H7 (cell line): Measurements from ENCODE around the gene KLF11. TPM values are rescaled to one million over a fixed set of nuclear protein-coding genes. Genes with fewer than 3 reads are reported as not detected.

Source experiments
- DNase-seq: peaks from one replicate; pipeline ENCODE4 v3.0.0; 2012
- H3K27me3 ChIP-seq: 2 replicates; pipeline ENCODE4 v1.6.0; 2011; ENCODE audit warnings: mild to moderate bottlenecking, low read length; ENCODE audit not compliant: control insufficient read depth, insufficient read depth
- H3K36me3 ChIP-seq: replicated peaks from 2 replicates; pipeline ENCODE4 v1.5.1; 2011; ENCODE audit warnings: low read length; ENCODE audit not compliant: control insufficient read depth, insufficient read depth
- H3K4me3 ChIP-seq: 2 replicates; pipeline ENCODE4 v1.5.1; 2011; ENCODE audit warnings: low read depth, mild to moderate bottlenecking, control low read depth, low read length, moderate library complexity; ENCODE audit not compliant: insufficient read depth
- total RNA-seq: library from RNA; depleted of rRNA; stranded (reverse); fragments of >200 nt; shearing (Covaris generic); gene quantifications from 2 replicates; pipeline ENCODE4 v1.2.3, GENCODE V29; 2014

KLF11 gene
- total RNA-seq, 1 experiment from 2014 or later, result 11.8 TPM

GRCh38 chr2:10038123-10038522 lies 5.2 kb upstream of the KLF11 start:
- Histone ChIP-seq H3K4me3 (no peak overlapping the region), H3K27me3 (peaks cover 4% of the 10 kb centered on the region; the same call in 1 of the 2 replicates), H3K36me3 (no peaks in the 10 kb centered on the region)
- DNase-seq, result no peak

- peaks cover 4% of the 10 kb centered on the region; the same call in 1 of the 2 replicates for H3K27me3 ChIP-seq
- no peak for DNase-seq
Measured at GRCh38 chr2:10038716-10039115, 4.6 kb upstream of the KLF11 start.

GRCh38 chr2:10039658-10040410 lies 3.5 kb upstream of the KLF11 start:
- no peaks in the 10 kb centered on the region for H3K36me3 ChIP-seq
- DNase-seq, result no peak
- H3K4me3 ChIP-seq, result no peak overlapping the region
- peaks cover 4% of the 10 kb centered on the region; the same call in 1 of the 2 replicates for H3K27me3 ChIP-seq

More at GRCh38 chr2:10038716-10039115, 4.6 kb upstream of the KLF11 start:
- no peak overlapping the region for H3K4me3 ChIP-seq
- H3K36me3 ChIP-seq, result no peaks in the 10 kb centered on the region

GRCh38 chr2:10041711-10042110 lies 1.6 kb upstream of the KLF11 start:
- no peak for DNase-seq
- H3K27me3 ChIP-seq, result peaks cover 4% of the 10 kb centered on the region; the same call in 1 of the 2 replicates
- no peak overlapping the region for H3K4me3 ChIP-seq
- H3K36me3 ChIP-seq, result no peaks in the 10 kb centered on the region

- peak; percentile 90 for DNase-seq
- Histone ChIP-seq H3K4me3 (peak overlapping the region; percentile 48), H3K27me3 (peaks cover 4% of the 10 kb centered on the region; the same call in 1 of the 2 replicates), H3K36me3 (no peaks in the 10 kb centered on the region)
Measured at GRCh38 chr2:10042301-10043161, 819 bp upstream of the KLF11 start.

GRCh38 chr2:10043906-10044601 lies 704 bp downstream of the KLF11 start:
- Histone ChIP-seq H3K27me3 (peaks cover 4% of the 10 kb centered on the region; the same call in 1 of the 2 replicates), H3K4me3 (peak overlapping the region; percentile 54), H3K36me3 (peaks cover 3% of the 10 kb centered on the region)
- peak; percentile 97 for DNase-seq

GRCh38 chr2:10045561-10046355 lies 2.4 kb downstream of the KLF11 start:
- H3K27me3 ChIP-seq, result peaks cover 4% of the 10 kb centered on the region; the same call in 1 of the 2 replicates
- H3K4me3 ChIP-seq, result no peak overlapping the region
- peaks cover 4% of the 10 kb centered on the region for H3K36me3 ChIP-seq
- DNase-seq, result no peak

- Histone ChIP-seq H3K27me3 (peaks cover 2% of the 10 kb centered on the region; the same call in 1 of the 2 replicates), H3K36me3 (peaks cover 4% of the 10 kb centered on the region), H3K4me3 (no peak overlapping the region)
- no peak for DNase-seq
Measured at GRCh38 chr2:10046931-10047330, 3.6 kb downstream of the KLF11 start.

- DNase-seq, result no peak
- peaks cover 4% of the 10 kb centered on the region for H3K36me3 ChIP-seq
- no peak overlapping the region for H3K4me3 ChIP-seq
Measured at GRCh38 chr2:10047616-10048500, 4.5 kb downstream of the KLF11 start.

GRCh38 chr2:10048501-10049171 lies 5.3 kb downstream of the KLF11 start:
- Histone ChIP-seq H3K36me3 (peaks cover 4% of the 10 kb centered on the region), H3K27me3 (no peaks in the 10 kb centered on the region), H3K4me3 (no peak overlapping the region)
- peak; percentile 75 for DNase-seq

More at GRCh38 chr2:10047616-10048500, 4.5 kb downstream of the KLF11 start:
- H3K27me3 ChIP-seq, result no peaks in the 10 kb centered on the region

- DNase-seq, result no peak
- Histone ChIP-seq H3K27me3 (no peaks in the 10 kb centered on the region), H3K4me3 (no peak overlapping the region), H3K36me3 (peaks cover 4% of the 10 kb centered on the region)
Measured at GRCh38 chr2:10052216-10052615, 8.9 kb downstream of the KLF11 start.

- Histone ChIP-seq H3K36me3 (peaks cover 2% of the 10 kb centered on the region), H3K4me3 (no peak overlapping the region), H3K27me3 (no peaks in the 10 kb centered on the region)
- DNase-seq, result no peak
Measured at GRCh38 chr2:10053351-10053750, 10.0 kb downstream of the KLF11 start.
